Activated CD4-positive, CD25-positive, alpha-beta regulatory T cell treated with anti-CD3 and anti-CD28 coated beads, Interleukin-2, amount 50 U/mL, for 24 hours (primary cell): Measurements from ENCODE around the gene FANCE.

Experiments
- ATAC-seq, 2 donors: fragments of 150-1000 bp; cut with Tn5 transposase; one replicate each; pipeline ENCODE4 v1.10.0; 2021; ENCODE audit warnings: mild to moderate bottlenecking in 1 of 2, moderate library complexity in 1 of 2

FANCE gene, protein sequence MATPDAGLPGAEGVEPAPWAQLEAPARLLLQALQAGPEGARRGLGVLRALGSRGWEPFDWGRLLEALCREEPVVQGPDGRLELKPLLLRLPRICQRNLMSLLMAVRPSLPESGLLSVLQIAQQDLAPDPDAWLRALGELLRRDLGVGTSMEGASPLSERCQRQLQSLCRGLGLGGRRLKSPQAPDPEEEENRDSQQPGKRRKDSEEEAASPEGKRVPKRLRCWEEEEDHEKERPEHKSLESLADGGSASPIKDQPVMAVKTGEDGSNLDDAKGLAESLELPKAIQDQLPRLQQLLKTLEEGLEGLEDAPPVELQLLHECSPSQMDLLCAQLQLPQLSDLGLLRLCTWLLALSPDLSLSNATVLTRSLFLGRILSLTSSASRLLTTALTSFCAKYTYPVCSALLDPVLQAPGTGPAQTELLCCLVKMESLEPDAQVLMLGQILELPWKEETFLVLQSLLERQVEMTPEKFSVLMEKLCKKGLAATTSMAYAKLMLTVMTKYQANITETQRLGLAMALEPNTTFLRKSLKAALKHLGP

DNA sequence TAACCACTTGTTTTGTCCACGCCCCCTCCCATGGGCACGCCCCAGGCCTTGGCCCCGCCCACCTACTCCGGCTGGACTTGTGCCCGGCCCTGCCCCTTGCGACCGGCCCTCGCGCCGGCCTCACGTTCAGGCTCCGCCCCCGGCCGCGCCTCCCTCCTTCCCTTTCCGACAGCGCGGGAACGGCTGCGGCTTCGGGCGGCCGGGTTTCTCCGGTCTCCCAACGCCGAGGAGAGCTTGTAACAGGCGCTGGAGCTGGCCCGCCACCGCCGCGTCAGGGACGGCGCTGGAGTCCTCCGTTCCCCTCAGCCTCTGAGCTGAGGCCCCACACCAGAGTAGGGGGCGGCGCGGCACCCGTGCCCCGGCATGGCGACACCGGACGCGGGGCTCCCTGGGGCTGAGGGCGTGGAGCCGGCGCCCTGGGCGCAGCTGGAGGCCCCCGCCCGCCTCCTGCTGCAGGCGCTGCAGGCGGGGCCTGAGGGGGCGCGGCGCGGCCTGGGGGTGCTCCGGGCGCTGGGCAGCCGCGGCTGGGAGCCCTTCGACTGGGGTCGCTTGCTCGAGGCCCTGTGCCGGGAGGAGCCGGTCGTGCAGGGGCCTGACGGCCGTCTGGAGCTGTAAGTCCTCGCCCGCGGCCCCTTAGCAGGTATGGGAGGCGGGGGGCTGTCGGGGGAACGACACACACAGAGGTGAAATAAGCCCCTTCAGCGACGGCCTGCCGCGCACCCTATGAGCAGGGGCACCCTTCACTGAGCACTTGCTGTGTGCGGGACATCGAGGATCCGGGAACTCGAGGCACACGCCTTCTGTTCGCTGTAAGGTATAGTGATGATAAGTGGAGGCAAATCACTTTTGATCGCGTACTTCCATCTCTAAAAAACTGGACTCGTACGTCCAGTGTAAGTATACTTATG lies at the start of gene FANCE:
TSS of gene FANCE (plus strand) at position 156 of the 908 bp plus-strand sequence. CDS start at position 364, 208 bp downstream.
- ATAC-seq: peak; percentile 78 to 84

DNA sequence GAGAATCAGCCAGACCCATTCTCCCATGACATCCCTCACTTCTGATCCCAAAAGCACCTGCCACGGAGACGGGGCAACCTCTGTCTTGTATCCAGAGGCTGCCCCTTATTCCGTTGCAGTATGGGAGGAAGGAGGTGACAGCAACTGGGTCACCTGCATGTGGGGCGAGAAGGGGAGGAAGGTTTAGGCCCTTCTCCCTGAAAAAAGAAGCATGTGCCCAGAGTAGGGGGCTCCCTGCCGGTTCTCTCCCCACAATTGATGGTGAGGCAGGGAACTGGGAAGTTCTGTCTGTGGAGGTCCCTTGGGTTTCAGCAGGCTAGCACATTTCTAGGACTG lies 49.3 kb upstream of the FANCE start:
- no peak for ATAC-seq

DNA sequence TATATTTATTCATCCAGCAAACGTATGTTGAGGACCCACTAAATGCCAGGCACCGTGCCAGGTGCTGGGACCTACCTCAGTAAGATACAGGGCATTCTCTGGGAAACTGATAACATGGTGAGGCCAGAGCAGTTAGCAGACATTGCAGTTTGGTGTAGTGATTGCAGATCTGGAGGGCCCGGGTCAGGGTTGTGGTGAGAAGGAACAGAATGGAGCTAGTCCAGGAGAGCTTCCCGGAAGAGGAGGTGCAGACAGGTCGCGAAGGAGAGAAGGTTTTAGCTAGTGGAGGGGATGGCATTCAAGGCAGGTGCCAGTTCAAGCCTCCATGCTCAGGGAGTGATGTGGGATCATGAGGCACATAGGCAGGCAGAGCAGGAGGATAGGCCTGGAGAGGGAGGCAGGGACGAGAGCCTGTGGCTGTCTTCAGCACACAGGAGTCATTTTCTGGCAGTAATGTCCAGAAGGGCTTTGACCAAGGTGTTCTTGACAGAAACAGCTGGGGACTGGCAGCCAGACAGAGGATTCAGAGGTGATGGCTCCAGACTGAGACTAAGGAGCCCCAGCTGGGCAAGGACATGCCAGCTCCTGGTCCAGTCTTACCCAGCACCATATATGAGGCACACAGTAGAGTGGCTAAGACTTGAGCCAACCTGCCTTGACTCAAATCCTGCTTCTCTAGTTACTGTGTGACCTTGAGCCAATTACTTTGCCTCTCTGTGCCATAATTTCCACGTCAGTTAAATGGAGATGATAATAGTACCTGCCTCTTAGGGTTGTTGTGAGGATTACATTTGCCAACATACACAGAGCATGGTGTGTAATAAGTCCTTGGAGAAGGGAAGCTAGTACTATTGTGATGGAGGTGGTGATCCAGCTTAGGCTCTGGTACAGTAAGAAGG lies 48.3 kb upstream of the FANCE start:
- no peak for ATAC-seq

DNA sequence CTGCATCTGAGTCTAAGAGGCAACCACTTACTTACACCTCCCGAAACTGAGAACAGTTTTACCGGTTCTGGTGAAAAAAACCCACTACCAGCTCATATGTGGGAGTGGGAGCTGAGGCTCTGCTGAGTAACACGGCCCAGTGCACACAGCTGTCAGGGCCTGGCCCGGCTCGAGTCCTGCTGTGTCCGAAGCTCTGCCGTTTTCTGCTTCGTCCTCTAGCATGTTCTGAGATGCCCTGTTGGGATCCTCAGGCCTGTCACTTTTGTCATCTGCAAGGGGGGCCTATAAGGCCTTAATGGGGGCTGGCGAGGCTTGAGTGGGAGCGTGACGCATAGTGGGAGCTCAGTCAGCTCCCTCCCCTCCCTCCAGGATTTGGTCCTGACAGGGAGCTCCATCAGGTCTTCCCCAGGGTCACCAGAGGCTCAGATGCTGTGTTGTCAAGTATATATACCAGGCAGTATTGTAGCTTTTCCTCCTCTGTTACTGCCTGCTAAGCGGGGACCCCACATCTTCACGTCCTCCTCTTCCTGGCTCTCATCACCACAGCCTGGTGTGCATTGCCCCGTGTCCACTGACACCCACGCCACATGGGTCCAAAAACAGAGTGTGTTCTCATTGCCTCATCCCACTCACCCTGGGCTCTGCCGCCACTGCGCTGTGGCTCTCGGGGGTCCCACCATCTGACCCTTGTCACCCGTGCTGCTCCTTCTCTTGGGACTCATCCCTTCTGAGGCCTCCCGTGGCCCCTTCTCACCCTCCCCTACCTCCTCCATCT lies 45.2 kb upstream of the FANCE start:
- ATAC-seq: no peak

DNA sequence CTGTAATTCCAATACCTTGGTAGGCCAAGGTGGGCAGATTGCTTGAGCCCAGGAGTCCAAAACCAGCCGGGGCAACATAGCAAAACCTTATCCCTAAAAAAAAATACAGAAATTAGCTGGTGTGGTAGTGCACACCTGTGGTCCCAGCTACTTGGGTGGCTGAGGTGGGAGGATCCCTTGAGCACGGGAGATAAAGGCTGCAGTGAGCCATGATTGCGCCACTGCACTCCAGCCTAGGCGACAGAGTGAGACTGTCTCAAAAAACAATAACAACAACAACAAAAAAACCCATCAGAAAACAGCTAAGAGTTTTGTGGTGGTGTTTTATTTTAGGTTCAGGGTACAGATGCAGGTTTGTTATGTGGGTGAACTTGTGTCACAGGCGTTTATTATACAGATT lies 42.9 kb upstream of the FANCE start:
- no peak for ATAC-seq

DNA sequence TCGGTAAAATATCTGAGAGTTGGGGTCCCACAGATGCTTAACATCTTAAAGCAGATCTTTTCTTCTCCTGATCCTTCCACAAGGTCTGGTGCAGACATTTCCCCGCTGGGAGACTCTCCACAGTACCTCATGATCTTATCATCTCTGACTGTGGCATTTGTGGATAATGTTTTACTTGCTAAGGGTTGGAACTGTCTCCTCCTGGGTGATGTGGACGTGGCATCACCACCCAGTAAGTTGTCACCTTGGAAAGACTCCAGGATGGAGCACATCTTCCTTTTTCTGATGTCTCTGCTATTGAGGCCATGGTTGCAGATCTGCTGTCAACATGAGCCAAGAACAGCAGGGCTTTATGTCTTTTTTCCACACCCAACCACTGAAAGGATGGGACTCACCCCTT lies 42.0 kb upstream of the FANCE start:
- no peak for ATAC-seq

DNA sequence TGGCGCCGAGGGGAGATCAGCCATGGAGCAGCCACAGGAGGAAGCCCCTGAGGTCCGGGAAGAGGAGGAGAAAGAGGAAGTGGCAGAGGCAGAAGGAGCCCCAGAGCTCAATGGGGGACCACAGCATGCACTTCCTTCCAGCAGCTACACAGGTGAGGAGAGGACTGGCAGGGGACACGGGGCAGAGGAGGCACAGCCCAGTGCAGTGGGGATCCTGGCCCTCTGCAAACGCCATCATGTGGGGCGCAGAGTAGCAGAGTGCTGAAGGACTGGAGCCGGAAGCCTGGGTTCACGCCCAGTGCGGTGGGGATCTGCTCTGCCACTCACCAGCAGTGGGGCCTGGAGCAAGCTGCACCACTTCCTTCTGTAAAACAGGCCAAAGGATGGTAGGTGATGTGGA lies 41.1 kb upstream of the FANCE start:
- ATAC-seq: peak; percentile 24 to 48

DNA sequence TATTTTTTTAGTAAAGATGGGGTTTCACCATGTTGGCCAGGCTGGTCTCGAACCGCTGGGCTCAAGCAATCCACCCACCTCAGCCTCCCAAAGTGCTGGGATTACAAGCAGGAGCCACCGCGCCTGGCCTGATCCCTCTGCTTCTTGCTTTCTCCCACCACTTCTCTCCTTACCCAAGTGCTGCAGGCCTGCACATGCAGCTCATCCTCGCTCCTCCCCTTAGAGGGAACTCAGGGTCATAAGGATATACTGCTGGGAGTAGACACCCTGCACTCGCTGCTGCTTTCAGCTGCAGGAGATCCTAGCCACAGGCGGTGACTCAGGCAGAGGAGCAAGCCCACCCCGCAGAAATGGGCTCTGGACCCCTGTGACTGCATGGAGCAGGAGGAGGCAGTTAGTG lies 40.0 kb upstream of the FANCE start:
- no peak for ATAC-seq

DNA sequence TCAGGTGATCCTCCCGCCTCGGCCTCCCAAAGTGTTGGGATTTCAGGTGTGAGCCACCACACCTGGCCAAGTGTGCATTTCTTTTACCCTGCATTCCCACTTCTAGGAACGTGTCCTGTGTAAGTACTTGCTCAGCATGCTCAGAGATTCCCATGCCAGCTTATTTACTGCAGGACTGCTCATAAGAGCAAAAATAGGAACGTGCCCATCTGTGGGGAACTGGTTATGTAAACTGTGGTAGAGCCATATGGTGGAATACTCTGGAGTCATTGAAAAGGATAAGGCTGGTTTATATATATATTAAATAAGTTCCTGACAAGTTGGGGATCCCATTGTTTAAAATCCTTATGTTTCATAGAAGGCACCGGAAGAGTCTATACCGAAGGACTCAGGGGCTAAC lies 38.2 kb upstream of the FANCE start:
- no peak for ATAC-seq

DNA sequence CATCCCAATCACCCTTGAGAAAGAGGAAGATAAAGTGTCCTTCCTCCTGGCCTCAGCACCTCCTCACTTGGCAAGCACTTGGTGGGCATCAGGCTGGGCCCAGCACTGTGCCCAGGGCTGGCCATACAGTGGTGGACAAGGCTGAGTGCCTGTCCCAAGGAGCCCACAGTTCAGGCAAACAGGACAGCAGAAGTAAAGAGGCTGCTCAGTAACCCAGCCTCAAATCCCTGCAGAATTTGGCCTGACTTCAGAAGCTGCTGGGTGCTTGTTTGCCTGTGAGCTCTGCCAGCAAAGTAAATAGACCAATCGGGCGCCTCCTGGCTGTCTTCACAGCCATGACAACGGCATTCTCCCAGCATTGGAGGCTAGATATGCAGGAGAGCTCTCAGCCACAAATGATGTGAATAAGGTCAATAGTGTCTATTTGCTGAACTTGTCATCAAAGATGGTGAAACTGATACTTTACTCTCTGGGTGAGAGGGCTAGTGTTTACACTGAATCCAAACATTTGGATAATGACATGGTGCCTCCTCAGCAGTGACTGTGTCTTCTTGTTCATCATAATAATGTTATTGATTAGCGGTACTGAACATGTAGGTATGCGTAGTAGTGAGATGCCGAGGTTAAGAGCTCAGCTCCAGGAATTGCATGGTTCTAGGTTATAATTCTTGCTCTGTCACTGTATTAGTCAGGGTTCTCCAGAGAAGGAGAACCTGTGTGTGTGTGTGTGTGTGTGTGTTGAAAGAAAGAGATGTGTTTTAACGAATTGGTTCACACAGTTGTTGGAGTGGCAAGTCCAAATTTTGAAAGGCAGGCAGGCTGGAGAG lies 36.9 kb upstream of the FANCE start:
- ATAC-seq: no peak

DNA sequence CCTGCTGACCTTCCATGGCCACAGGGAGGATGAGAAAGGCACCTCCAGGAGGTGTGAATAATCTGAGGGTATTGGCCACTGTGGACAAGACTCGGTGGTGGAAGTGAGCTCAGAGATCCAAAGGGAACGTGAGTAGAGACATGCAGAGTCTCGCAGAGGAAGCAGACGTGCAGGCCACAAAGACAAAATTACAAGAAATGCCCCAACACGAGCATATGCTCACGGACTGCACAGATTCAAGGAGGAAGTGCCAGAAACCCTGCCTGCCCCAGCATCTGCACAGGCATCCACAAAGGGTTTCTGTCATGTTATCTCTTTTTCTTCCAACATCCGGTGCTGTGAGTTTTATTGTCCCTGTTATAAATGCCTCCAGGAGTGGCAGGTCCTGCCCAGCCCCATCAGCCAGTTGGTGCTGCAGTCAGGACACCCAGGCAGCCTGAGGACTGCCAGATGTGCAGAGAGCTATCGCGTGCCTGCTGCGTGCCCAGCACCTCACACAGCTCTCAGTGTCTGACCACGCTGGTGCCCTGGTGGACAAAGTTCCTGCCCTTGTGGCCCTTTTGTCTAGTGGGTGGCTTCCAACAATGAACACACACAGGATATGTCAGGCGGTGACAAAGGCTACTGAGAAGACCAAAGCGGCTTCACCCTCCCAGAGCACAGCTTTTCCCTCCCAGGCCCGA lies 34.0 kb upstream of the FANCE start:
- ATAC-seq: no peak

DNA sequence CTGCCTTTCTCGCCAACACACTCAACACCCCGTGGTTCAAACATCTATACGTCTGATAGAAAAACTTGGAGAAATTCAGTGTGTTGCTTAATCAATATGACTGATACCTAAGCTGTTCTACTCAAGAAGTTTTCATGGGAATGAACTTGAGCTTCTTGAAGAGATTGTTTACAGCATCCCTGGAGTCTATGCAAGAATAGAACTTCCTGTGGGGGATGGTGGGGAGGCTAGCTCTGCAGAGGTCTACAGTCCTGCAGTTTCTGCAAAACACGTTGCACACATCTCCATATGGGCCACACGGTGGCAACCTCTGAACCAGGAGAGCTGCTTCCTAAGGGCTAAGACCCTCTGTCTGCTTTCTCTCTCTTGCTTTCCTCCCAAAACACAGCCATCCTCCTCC lies 32.7 kb upstream of the FANCE start:
- ATAC-seq: peak in 1 of 2 donors; percentile 24

DNA sequence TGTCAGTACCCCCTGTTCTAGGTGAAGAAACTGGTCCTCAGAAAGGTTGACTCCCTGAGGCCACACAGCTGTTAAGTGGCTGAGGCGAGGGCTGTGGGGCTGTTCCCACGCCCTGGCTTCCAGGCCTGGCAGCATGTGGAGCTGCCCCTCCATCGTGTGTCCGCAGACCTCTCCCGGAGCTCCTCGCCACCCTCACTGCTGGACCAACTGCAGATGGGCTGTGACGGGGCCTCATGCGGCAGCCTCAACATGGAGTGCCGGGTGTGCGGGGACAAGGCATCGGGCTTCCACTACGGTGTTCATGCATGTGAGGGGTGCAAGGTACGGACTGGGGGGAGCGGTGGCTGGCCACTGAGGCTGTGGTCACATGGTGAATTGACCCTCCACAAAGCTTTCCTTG lies 32.2 kb upstream of the FANCE start:
- no peak for ATAC-seq

DNA sequence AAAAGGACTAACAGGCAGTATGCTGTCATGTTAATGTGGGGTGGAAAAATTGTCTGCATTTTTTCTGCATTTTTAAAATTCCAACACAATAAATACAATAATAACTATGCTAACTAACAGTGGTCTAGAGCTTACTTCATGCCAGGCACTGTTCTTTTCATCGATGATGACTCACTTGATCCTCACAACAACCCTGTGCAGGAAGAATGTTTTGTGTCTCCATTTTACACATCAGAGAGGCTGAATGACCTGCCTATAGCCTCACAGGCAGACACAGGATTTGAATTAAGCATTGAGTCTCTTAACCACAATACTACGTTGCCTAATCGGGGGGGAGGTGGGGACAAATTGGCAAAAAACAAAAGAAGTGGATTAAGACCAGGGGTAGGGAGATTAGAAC lies 26.9 kb upstream of the FANCE start:
- ATAC-seq: no peak

DNA sequence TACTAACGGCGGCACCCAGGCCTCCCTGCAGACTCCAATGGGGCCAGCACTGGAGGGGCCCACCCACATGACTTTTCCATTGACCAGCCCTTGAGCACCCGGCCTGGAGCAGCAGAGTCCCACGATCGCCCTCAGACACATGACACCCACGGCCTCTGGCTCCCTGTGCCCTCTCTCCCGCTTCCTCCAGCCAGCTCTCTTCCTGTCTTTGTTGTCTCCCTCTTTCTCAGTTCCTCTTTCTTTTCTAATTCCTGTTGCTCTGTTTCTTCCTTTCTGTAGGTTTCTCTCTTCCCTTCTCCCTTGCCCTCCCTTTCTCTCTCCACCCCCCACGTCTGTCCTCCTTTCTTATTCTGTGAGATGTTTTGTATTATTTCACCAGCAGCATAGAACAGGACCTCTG lies 26.1 kb upstream of the FANCE start:
- ATAC-seq: no peak

DNA sequence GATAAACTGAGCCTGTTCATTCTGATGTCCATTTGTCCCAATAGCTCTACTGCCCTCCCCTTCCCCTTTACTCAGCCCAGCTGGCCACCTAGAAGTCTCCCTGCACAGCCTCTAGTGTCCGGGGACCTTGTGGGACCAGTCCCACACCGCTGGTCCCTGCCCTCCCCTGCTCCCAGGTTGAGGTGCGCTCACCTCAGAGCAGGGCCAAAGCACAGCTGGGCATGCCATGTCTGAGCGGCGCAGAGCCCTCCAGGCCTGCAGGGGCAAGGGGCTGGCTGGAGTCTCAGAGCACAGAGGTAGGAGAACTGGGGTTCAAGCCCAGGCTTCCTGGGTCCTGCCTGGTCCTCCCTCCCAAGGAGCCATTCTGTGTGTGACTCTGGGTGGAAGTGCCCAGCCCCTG lies 24.7 kb upstream of the FANCE start:
- ATAC-seq: no peak

DNA sequence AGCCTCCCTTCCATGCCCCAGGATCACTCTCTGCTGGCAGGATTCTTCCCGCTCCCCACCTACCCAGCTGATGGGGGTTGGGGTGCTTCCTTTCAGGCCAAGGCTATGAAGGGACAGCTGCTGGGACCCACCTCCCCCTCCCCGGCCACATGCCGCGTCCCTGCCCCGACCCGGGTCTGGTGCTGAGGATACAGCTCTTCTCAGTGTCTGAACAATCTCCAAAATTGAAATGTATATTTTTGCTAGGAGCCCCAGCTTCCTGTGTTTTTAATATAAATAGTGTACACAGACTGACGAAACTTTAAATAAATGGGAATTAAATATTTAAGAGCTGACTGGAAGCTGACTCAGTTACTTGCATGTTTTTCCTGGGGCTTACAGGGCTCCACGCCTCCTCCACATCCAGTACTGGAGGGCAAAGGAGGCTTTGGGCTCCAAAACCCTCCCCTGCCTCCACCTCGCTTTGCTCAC lies 24.3 kb upstream of the FANCE start:
- no peak for ATAC-seq

DNA sequence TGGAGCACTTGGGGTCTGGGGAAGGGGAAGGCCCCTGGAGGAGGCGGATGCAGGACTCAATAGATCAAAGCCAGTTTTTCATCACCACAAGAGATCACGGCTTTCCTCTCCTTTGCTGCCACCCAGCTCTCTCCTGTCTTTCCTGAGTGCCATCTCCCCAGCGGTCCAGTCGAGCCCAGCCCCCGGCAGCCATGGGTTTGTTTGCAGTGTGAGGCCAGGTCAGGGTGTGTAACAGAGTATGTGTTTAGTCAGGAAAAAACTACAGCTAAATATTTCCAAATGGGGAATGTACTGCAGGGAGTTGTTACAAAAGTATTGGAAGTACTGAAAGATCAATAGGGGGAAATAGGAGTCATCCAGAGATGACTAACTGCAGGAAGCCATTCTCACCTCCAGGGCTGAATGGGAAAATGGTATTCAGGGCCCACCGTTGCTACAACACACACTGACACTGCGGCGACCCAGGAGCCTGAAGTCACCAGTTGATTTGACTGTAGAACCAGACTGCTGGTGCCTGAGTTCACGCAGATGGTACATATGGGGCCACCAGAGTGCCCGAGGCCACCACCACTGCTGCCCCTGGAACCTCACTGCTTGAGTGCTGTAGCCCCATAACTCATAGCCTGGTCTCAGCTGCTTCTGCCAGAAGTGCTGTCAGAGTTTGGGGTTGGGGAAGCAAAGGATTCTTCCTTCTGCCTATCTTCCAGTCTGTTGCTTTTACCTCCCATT lies 23.6 kb upstream of the FANCE start:
- no peak for ATAC-seq

DNA sequence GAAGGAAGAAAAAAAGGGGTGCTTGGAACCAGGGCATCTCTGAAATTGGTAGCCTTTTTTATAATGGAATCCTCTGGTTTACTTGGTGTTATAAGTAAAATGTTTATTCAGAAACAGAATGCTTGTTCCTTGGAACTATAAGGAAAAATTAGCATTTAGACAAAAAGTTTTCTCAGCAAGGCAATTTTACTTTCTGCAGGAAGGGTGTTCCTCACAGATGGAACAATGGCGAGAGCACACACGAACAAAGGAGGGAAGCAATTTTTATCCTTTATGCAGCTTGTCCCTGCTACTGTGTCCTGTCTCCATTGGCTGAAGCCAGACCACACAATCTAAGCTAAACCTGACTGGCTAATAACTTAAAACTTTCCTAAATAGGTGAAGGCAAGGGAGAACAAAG lies 22.7 kb upstream of the FANCE start:
- ATAC-seq: no peak

DNA sequence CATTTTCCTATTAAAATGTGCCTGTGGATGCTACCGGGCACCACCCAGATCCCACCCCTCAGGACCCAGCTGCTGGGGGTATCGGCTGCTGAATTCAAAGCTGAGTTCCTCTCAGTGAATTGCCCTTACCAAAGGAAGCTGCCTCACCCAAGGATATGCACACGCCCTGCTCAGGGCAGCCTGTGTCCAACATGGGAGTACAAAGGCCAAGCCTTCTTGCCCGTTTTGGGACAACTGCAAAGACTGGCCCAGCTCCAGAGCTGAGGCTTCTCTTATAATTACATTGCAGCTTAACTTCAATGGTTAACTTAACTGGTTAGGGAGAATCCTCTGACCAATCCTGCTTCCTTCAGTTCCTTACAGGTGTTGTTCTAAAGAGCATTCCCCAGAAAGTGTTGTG lies 19.8 kb upstream of the FANCE start:
- no peak for ATAC-seq
